ENCODE measurements around the gene ARHGAP22. TPM values are rescaled to one million over a fixed set of nuclear protein-coding genes. Genes with fewer than 3 reads are reported as not detected.

ARHGAP22 gene
- polyA plus RNA-seq, 1 of the 3 experiments (the other 2 are of a cell fraction) = 12.4 TPM

DNA sequence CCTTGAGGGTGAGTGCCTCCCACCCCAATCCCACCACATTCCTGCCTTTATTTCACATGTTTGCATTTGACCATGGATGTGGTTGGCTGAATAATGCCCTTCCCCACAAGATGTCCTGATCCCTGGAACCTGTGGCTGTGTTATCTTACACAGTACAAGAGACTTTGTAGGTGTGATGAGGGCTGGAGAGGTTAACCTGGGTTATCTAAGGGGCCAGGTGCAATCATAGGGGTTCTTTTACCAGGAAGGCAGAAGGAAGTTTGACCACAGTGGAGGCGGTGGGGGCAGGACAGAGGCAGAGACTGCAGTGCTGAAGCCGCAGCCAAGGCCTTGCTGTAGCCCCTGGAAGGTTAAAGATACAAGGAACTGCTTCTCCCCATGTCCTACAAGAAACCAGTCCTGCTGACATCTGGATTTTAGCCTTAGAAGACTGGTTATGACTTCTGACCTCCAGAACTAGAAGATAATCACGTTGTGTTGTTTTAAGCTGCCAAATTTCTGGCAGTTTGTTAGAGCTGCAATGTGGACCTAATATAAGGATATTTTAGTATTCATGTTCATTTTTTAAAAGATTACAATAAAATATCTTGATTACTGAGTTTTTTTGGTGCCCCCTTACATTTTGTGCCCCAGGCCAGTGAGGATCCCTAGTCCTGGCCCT lies 136.6 kb downstream of the ARHGAP22 start:
- Histone ChIP-seq H3K4me1 (ENCODE audit: control insufficient read depth in 1 of 2, insufficient read depth in 2 of 2, low read depth in 1 of 2, low read length in 1 of 2) (peaks cover 0 to 60% of the 10 kb centered on the region in 2 experiments; a peak in 1 of 4 replicates), H3K36me3 (replicated peaks in 1 of 2; ENCODE audit: control insufficient read depth in 1 of 2, insufficient read depth in 2 of 2, low read length in 1 of 2) (peaks cover 0 to 5% of the 10 kb centered on the region in 2 experiments), H3K9me3 (no peaks in the 10 kb centered on the region), H3K9ac (no peak overlapping the region), H3K27ac (ENCODE audit: low read depth in 2 of 2, low read length in 1 of 2) (no peak overlapping the region; a peak in 1 of 4 replicates), H4K20me1 (ENCODE audit: insufficient read depth) (peaks cover 48% of the 10 kb centered on the region), H3K4me2 (no peak overlapping the region), H3F3A (replicated peaks; ENCODE audit: insufficient read depth) (no peaks in the 10 kb centered on the region), H3K4me3 (ENCODE audit: low read depth in 2 of 2, low read length in 1 of 2) (no peak overlapping the region), H3K9me2 (no peaks in the 10 kb centered on the region), H3K27me3 (ENCODE audit: insufficient read depth) (no peaks in the 10 kb centered on the region), H2AFZ (ENCODE audit: low read depth) (no peak overlapping the region), H3K79me2 (ENCODE audit: insufficient read depth) (peaks cover 36% of the 10 kb centered on the region)
- no peak for DNase-seq
- CTCF ChIA-PET = interaction anchor here (0.8 to 1.9 kb wide), 5 partner anchors 22 to 188 kb away, joined by 3 to 10 read pairs (median 6); no protein-coding TSS in a partner anchor
- POLR2A ChIA-PET = no interaction called here
- 86% methylated on average over 3 of the region's 3 CpGs for WGBS (ENCODE audit: low lambda C conversion rate)
- TF ChIP-seq, protein P1, sequence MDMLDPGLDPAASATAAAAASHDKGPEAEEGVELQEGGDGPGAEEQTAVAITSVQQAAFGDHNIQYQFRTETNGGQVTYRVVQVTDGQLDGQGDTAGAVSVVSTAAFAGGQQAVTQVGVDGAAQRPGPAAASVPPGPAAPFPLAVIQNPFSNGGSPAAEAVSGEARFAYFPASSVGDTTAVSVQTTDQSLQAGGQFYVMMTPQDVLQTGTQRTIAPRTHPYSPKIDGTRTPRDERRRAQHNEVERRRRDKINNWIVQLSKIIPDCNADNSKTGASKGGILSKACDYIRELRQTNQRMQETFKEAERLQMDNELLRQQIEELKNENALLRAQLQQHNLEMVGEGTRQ (IDR thresholded peaks at IDR 0.05; ENCODE audit: borderline replicate concordance, low read depth, low read length) = no peak
- TF ChIP-seq NRF1 (IDR thresholded peaks at IDR 0.05; ENCODE audit: low read depth, low read length) (no peak), ELF1 (IDR thresholded peaks at IDR 0.05) (no peak)
- TF ChIP-seq, protein P2, sequence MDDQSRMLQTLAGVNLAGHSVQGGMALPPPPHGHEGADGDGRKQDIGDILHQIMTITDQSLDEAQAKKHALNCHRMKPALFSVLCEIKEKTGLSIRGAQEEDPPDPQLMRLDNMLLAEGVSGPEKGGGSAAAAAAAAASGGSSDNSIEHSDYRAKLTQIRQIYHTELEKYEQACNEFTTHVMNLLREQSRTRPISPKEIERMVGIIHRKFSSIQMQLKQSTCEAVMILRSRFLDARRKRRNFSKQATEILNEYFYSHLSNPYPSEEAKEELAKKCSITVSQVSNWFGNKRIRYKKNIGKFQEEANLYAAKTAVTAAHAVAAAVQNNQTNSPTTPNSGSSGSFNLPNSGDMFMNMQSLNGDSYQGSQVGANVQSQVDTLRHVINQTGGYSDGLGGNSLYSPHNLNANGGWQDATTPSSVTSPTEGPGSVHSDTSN (IDR thresholded peaks at IDR 0.05) = no peak

DNA sequence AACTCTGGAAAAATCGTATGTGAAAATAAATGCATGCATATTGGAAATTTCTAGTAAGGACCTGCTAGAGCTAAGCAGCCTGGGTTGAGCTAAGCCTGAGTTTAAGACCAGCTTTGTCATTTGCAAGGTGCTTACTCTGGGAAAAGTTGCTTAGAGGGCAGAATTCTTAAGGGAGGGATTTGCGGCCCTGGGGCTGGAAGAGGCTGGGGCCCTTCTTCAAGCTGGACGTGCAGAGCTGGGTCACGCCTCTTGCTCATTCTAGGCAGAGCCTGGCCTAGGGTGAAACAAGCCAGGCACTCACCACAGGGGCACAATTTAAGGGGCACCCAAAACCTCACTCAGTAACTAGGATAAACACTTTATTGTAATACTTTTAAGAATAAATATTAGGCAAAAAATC lies 137.2 kb downstream of the ARHGAP22 start:
- Histone ChIP-seq H3K4me2 (no peak overlapping the region), H3K36me3 (replicated peaks in 1 of 2; ENCODE audit: control insufficient read depth in 1 of 2, insufficient read depth in 2 of 2, low read length in 1 of 2) (peaks cover 0 to 2% of the 10 kb centered on the region in 2 experiments), H3K4me3 (ENCODE audit: low read depth in 2 of 2, low read length in 1 of 2) (no peak overlapping the region), H3K9me2 (no peaks in the 10 kb centered on the region), H3K9ac (no peak overlapping the region), H2AFZ (ENCODE audit: low read depth) (no peak overlapping the region), H3K4me1 (ENCODE audit: control insufficient read depth in 1 of 2, insufficient read depth in 2 of 2, low read depth in 1 of 2, low read length in 1 of 2) (peaks cover 0 to 66% of the 10 kb centered on the region in 2 experiments; a peak in 1 of 4 replicates), H3K9me3 (no peaks in the 10 kb centered on the region), H3K79me2 (ENCODE audit: insufficient read depth) (peaks cover 31% of the 10 kb centered on the region), H3K27ac (ENCODE audit: low read depth in 2 of 2, low read length in 1 of 2) (no peak overlapping the region), H3F3A (replicated peaks; ENCODE audit: insufficient read depth) (no peaks in the 10 kb centered on the region), H4K20me1 (ENCODE audit: insufficient read depth) (peaks cover 48% of the 10 kb centered on the region), H3K27me3 (ENCODE audit: insufficient read depth) (no peaks in the 10 kb centered on the region)
- POLR2A ChIA-PET = no interaction called here
- CTCF ChIA-PET = interaction anchor here (1.1 to 1.7 kb wide), 2 partner anchors 23 to 189 kb away, joined by 3 to 6 read pairs; no protein-coding TSS in a partner anchor
- DNase-seq = no peak
- 97% methylated on average over 4 of the region's 4 CpGs for WGBS (ENCODE audit: low lambda C conversion rate)
- no peak for TF ChIP-seq CHD2 (IDR thresholded peaks at IDR 0.05; ENCODE audit: low read length, partially characterized antibody)
- no peak for TF ChIP-seq TCF12 (IDR thresholded peaks at IDR 0.05)
- TF ChIP-seq RXRA (IDR thresholded peaks at IDR 0.05; ENCODE audit: borderline replicate concordance, low read depth) = no peak
- no peak for TF ChIP-seq MXI1 (IDR thresholded peaks at IDR 0.05; ENCODE audit: low read depth, low read length)
- TF ChIP-seq JUND (IDR thresholded peaks at IDR 0.05) = no peak
- TF ChIP-seq EP300 (IDR thresholded peaks at IDR 0.05; ENCODE audit: borderline replicate concordance in 1 of 2, low read depth in 1 of 2, low read length in 1 of 2) = no peak
- TF ChIP-seq NRF1 (IDR thresholded peaks at IDR 0.05; ENCODE audit: low read depth, low read length) = no peak
- TF ChIP-seq, protein P2 (IDR thresholded peaks at IDR 0.05) = no peak
- TF ChIP-seq, protein P3, sequence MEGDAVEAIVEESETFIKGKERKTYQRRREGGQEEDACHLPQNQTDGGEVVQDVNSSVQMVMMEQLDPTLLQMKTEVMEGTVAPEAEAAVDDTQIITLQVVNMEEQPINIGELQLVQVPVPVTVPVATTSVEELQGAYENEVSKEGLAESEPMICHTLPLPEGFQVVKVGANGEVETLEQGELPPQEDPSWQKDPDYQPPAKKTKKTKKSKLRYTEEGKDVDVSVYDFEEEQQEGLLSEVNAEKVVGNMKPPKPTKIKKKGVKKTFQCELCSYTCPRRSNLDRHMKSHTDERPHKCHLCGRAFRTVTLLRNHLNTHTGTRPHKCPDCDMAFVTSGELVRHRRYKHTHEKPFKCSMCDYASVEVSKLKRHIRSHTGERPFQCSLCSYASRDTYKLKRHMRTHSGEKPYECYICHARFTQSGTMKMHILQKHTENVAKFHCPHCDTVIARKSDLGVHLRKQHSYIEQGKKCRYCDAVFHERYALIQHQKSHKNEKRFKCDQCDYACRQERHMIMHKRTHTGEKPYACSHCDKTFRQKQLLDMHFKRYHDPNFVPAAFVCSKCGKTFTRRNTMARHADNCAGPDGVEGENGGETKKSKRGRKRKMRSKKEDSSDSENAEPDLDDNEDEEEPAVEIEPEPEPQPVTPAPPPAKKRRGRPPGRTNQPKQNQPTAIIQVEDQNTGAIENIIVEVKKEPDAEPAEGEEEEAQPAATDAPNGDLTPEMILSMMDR (IDR thresholded peaks at IDR 0.05) = no peak
- no peak for TF ChIP-seq YY1 (IDR thresholded peaks at IDR 0.05; ENCODE audit: low read depth)
- no peak for TF ChIP-seq POLR2AphosphoS5 (IDR thresholded peaks at IDR 0.05; ENCODE audit: low read depth, low read length)
- TF ChIP-seq, protein P4, sequence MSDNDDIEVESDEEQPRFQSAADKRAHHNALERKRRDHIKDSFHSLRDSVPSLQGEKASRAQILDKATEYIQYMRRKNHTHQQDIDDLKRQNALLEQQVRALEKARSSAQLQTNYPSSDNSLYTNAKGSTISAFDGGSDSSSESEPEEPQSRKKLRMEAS (IDR thresholded peaks at IDR 0.05; ENCODE audit: low read depth) = no peak
- no peak for TF ChIP-seq RCOR1 (IDR thresholded peaks at IDR 0.05; ENCODE audit: low read length)
- TF ChIP-seq SMC3 (IDR thresholded peaks at IDR 0.05; ENCODE audit: low read depth, low read length) = no peak
- TF ChIP-seq SIN3A (IDR thresholded peaks at IDR 0.05; ENCODE audit: borderline replicate concordance, low read depth, low read length) = no peak
